Panc1 (cell line): ENCODE results near the gene GNAS. TPM values are rescaled to one million over a fixed set of nuclear protein-coding genes. Genes with fewer than 3 reads are reported as not detected.

ENCODE experiments used
- ATAC-seq: fragments of 200-7000 bp; cut with Tn5 transposase; 2 replicates; pipeline ENCODE4 v1.9.1; 2020; ENCODE audit warnings: mild to moderate bottlenecking, moderate library complexity
- BruUV-seq: library from RNA; stranded (reverse); fragments of 400-500 nt; replicated peaks from 2 replicates; lab custom pipeline; 2021; lab: Mats Ljungman, UMichigan
- CTCF ChIA-PET: fragments of 300-600 bp; sonication (Branson Sonifier 250); formaldehyde crosslinking; loops from one replicate; lab custom pipeline; 2022; ENCODE audit warnings: antibody characterized with exemption; lab: Charles Lee
- POLR2A ChIA-PET: fragments of 300-600 bp; sonication (Branson Sonifier 250); formaldehyde crosslinking; loops from one replicate; lab custom pipeline; 2022; ENCODE audit warnings: antibody characterized with exemption; lab: Charles Lee
- DNase-seq: peaks from one replicate; pipeline ENCODE4 v3.0.0-alpha.2; 2010; ENCODE audit warnings: low read depth, low spot score
- H3K27ac ChIP-seq: 2 replicates; pipeline ENCODE4 v1.5.1; 2011; ENCODE audit warnings: mild to moderate bottlenecking, low read length, inconsistent platforms
- H3K27me3 ChIP-seq: fragments of 200-500 bp; sonication (Bioruptor generic); 2 replicates; pipeline ENCODE4 v1.6.0; 2014; ENCODE audit warnings: low read length, inconsistent platforms; ENCODE audit not compliant: control insufficient read depth, insufficient read depth
- H3K36me3 ChIP-seq: fragments of 200-500 bp; sonication (Bioruptor generic); 2 replicates; pipeline ENCODE4 v1.5.1; 2014; ENCODE audit warnings: inconsistent platforms, mild to moderate bottlenecking, low read length, moderate library complexity; ENCODE audit not compliant: control insufficient read depth, insufficient read depth
- H3K4me1 ChIP-seq: 2 replicates; pipeline ENCODE4 v1.5.1; 2011; ENCODE audit warnings: inconsistent platforms, mild to moderate bottlenecking, low read length, moderate library complexity; ENCODE audit not compliant: control insufficient read depth, insufficient read depth
- H3K4me3 ChIP-seq, 2 experiments: 2 replicates each; pipeline ENCODE4 v1.5.1; 2011 to 2012; ENCODE audit warnings: low read depth in 2 of 2, low read length in 2 of 2, mild to moderate bottlenecking in 2 of 2, inconsistent platforms in 1 of 2, moderate library complexity in 1 of 2
- H3K9me3 ChIP-seq: fragments of 200-500 bp; sonication (Bioruptor generic); 2 replicates; pipeline ENCODE4 v1.5.1; 2014; ENCODE audit warnings: low read depth, mild to moderate bottlenecking, inconsistent platforms, low read length, moderate library complexity; ENCODE audit not compliant: control insufficient read depth, insufficient read depth
- CTCF ChIP-seq: fragments of 450-650 bp; IDR thresholded peaks from 2 replicates; pipeline ENCODE4 v1.5.1; 2017; ENCODE audit warnings: mild to moderate bottlenecking
- POLR2AphosphoS5 ChIP-seq: IDR thresholded peaks from 2 replicates; pipeline ENCODE4 v1.6.1; 2012; ENCODE audit warnings: mild to moderate bottlenecking, low read depth, low read length, moderate library complexity
- SIN3A ChIP-seq: IDR thresholded peaks from 2 replicates; pipeline ENCODE4 v1.6.1; 2012; ENCODE audit warnings: low read depth, mild to moderate bottlenecking, low read length, moderate library complexity, borderline replicate concordance; ENCODE audit not compliant: insufficient read depth
- TCF7L2 ChIP-seq: IDR thresholded peaks from 2 replicates; pipeline ENCODE4 v1.6.1; 2011; ENCODE audit warnings: mild to moderate bottlenecking, low read depth, low read length, inconsistent platforms
- in situ Hi-C: cut with HindIII; loops from 2 replicates; pipeline ENCODE4 v1.10.0; 2016; ENCODE audit warnings: low sequenced_read_pairs, low pct_unique_long_range_greater_than_20kb
- intact Hi-C: fragments of 100-400 bp; cut with micrococcal nuclease; formaldehyde crosslinking; loops from one replicate; pipeline ENCODE4 v1.10.0; 2022; ENCODE audit not compliant: unreplicated experiment
- total RNA-seq: library from RNA; stranded (reverse); gene quantifications from one replicate; pipeline ENCODE4 v1.2.1, GENCODE V29; 2021; ENCODE audit not compliant: unreplicated experiment
- TF ChIP-seq, protein P1 (sequence below), 2 experiments: IDR thresholded peaks; 2 replicates each; pipeline ENCODE4 v1.6.1; 2011 to 2012; ENCODE audit warnings: low read depth in 2 of 2, control low read depth in 1 of 2, low read length in 1 of 2, mild to moderate bottlenecking in 1 of 2, moderate library complexity in 1 of 2; ENCODE audit not compliant: insufficient read depth in 1 of 2

The GNAS gene
- total RNA-seq, 1 experiment from 2014 or later: 756 TPM

GRCh38 chr20:58876437-58876836 is 23.9 kb downstream of the GNAS start:
- Histone ChIP-seq H3K36me3 (no peaks in the 10 kb centered on the region; the same call in 1 of the 2 replicates), H3K9me3 (no peaks in the 10 kb centered on the region), H3K27ac (no peak overlapping the region), H3K4me3 (no peak overlapping the region), H3K4me1 (no peaks in the 10 kb centered on the region), H3K27me3 (no peaks in the 10 kb centered on the region)
- DNase-seq: no peak
- in situ Hi-C loops: no loop called here
- POLR2A ChIA-PET: interaction anchor here (0.6 kb wide), 2 partner anchors 9 to 220 kb away, joined by 4 to 12 read pairs; no protein-coding TSS in a partner anchor
- BruUV-seq: no TSS peak
- CTCF ChIA-PET: no interaction called here
- ATAC-seq: no peak
- TF ChIP-seq CTCF (no peak), SIN3A (no peak), TCF7L2 (no peak), POLR2AphosphoS5 (no peak)
- TF ChIP-seq, protein P1, sequence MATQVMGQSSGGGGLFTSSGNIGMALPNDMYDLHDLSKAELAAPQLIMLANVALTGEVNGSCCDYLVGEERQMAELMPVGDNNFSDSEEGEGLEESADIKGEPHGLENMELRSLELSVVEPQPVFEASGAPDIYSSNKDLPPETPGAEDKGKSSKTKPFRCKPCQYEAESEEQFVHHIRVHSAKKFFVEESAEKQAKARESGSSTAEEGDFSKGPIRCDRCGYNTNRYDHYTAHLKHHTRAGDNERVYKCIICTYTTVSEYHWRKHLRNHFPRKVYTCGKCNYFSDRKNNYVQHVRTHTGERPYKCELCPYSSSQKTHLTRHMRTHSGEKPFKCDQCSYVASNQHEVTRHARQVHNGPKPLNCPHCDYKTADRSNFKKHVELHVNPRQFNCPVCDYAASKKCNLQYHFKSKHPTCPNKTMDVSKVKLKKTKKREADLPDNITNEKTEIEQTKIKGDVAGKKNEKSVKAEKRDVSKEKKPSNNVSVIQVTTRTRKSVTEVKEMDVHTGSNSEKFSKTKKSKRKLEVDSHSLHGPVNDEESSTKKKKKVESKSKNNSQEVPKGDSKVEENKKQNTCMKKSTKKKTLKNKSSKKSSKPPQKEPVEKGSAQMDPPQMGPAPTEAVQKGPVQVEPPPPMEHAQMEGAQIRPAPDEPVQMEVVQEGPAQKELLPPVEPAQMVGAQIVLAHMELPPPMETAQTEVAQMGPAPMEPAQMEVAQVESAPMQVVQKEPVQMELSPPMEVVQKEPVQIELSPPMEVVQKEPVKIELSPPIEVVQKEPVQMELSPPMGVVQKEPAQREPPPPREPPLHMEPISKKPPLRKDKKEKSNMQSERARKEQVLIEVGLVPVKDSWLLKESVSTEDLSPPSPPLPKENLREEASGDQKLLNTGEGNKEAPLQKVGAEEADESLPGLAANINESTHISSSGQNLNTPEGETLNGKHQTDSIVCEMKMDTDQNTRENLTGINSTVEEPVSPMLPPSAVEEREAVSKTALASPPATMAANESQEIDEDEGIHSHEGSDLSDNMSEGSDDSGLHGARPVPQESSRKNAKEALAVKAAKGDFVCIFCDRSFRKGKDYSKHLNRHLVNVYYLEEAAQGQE (IDR thresholded peaks at IDR 0.05; ENCODE audit: insufficient read depth in 1 of 2, low read depth in 2 of 2, low read length in 1 of 2): no peak
- intact Hi-C loops: no loop called here

- Histone ChIP-seq H3K9me3 (no peaks in the 10 kb centered on the region), H3K27ac (no peak overlapping the region), H3K27me3 (no peaks in the 10 kb centered on the region), H3K4me1 (no peaks in the 10 kb centered on the region), H3K4me3 (no peak overlapping the region), H3K36me3 (no peaks in the 10 kb centered on the region; the same call in 1 of the 2 replicates)
- intact Hi-C loops (no loop called here), in situ Hi-C loops (no loop called here)
- no TSS peak for BruUV-seq
- ChIA-PET CTCF (interaction anchor here (0.5 kb wide), 2 partner anchors 15 to 45 kb away, joined by 3 read pairs; no protein-coding TSS in a partner anchor), POLR2A (interaction anchor here (0.6 kb wide), 1 partner anchor 8 kb away, joined by 12 read pairs; no protein-coding TSS in a partner anchor)
- ATAC-seq (no peak), DNase-seq (no peak)
- TF ChIP-seq CTCF: no peak
- TF ChIP-seq, protein P1 (IDR thresholded peaks at IDR 0.05; ENCODE audit: insufficient read depth in 1 of 2, low read depth in 2 of 2, low read length in 1 of 2): no peak
- TF ChIP-seq SIN3A: no peak
- no peak for TF ChIP-seq TCF7L2
- no peak for TF ChIP-seq POLR2AphosphoS5
Measured at GRCh38 chr20:58877050-58877975, 24.8 kb downstream of the GNAS start.
